Calu3 (cell line): Measurements from ENCODE around the gene VAC14. TPM values are rescaled to one million over a fixed set of nuclear protein-coding genes. Genes with fewer than 3 reads are reported as not detected.
A peak's percentile ranks its signal among the peaks of the same experiment; 100 is the strongest.

Experiments
- BruUV-seq: library from RNA; stranded (reverse); fragments of 400-500 nt; replicated peaks from 2 replicates; lab custom pipeline; 2021; lab: Mats Ljungman, UMichigan
- CTCF ChIA-PET: fragments of 300-600 bp; sonication (Branson Sonifier 250); formaldehyde crosslinking; loops from one replicate; lab custom pipeline; 2022; ENCODE audit warnings: antibody characterized with exemption; lab: Charles Lee
- DNase-seq: peaks from one replicate; pipeline ENCODE4 v3.0.0; 2022
- H3K27ac Mint-ChIP-seq: one replicate; pipeline ENCODE4 v1.8.0; 2022; ENCODE audit warnings: mixed read lengths; ENCODE audit not compliant: unreplicated experiment
- H3K27me3 Mint-ChIP-seq: one replicate; pipeline ENCODE4 v1.8.0; 2022; ENCODE audit warnings: mixed read lengths; ENCODE audit not compliant: unreplicated experiment
- H3K36me3 Mint-ChIP-seq: one replicate; pipeline ENCODE4 v1.8.0; 2022; ENCODE audit warnings: mild to moderate bottlenecking, moderate library complexity, mixed read lengths; ENCODE audit not compliant: insufficient read depth, unreplicated experiment
- H3K4me1 Mint-ChIP-seq: one replicate; pipeline ENCODE4 v1.8.0; 2022; ENCODE audit warnings: mild to moderate bottlenecking, low read depth, mixed read lengths; ENCODE audit not compliant: unreplicated experiment
- H3K4me3 Mint-ChIP-seq: one replicate; pipeline ENCODE4 v1.8.0; 2022; ENCODE audit warnings: mild to moderate bottlenecking, low read depth, moderate library complexity, mixed read lengths; ENCODE audit not compliant: unreplicated experiment
- H3K9me3 Mint-ChIP-seq: one replicate; pipeline ENCODE4 v1.8.0; 2022; ENCODE audit warnings: low read depth, mixed read lengths; ENCODE audit not compliant: unreplicated experiment
- CTCF ChIP-seq: fragments of 200-600 bp; IDR thresholded peaks from one replicate; pipeline ENCODE4 v1.8.0; 2022; ENCODE audit warnings: antibody characterized with exemption; ENCODE audit not compliant: unreplicated experiment
- intact Hi-C: fragments of 100-400 bp; cut with micrococcal nuclease; formaldehyde crosslinking; loops from one replicate; pipeline ENCODE4 v1.10.0; 2022; ENCODE audit not compliant: unreplicated experiment
- total RNA-seq: library from RNA; stranded (reverse); gene quantifications from 2 replicates; pipeline ENCODE4 v1.2.3, GENCODE V29; 2022

Gene VAC14
- total RNA-seq, 1 experiment from 2014 or later = 63.8 TPM

GRCh38 chr16:70764632-70765031 is 36.3 kb downstream of the VAC14 start:
- Mint-ChIP-seq H3K4me3 (no peak overlapping the region), H3K9me3 (no peaks in the 10 kb centered on the region), H3K36me3 (peaks cover 30% of the 10 kb centered on the region), H3K4me1 (peaks cover 34% of the 10 kb centered on the region), H3K27me3 (no peaks in the 10 kb centered on the region), H3K27ac (no peak overlapping the region)
- intact Hi-C loops = no loop called here
- CTCF ChIA-PET = interaction anchor here (0.7 kb wide), 1 partner anchor 232 kb away, joined by 3 read pairs; no protein-coding TSS in a partner anchor
- TF ChIP-seq CTCF = no peak
- no peak for DNase-seq
- BruUV-seq = no TSS peak

GRCh38 chr16:70760221-70760620 is 40.7 kb downstream of the VAC14 start:
- TF ChIP-seq CTCF = no peak
- no peak for DNase-seq
- H3K36me3 Mint-ChIP-seq = peaks cover 27% of the 10 kb centered on the region
- peak overlapping the region; percentile 48 for H3K4me3 Mint-ChIP-seq
- CTCF ChIA-PET = interaction anchor here (0.6 to 1.9 kb wide), 6 partner anchors 10 to 107 kb away, joined by 4 to 9 read pairs (median 6); no protein-coding TSS in a partner anchor
- H3K27me3 Mint-ChIP-seq = no peaks in the 10 kb centered on the region
- intact Hi-C loops = no loop called here
- H3K27ac Mint-ChIP-seq = peak overlapping the region; percentile 88
- no peaks in the 10 kb centered on the region for H3K9me3 Mint-ChIP-seq
- H3K4me1 Mint-ChIP-seq = peaks cover 17% of the 10 kb centered on the region
- BruUV-seq = no TSS peak

GRCh38 chr16:70759666-70760065 is 41.3 kb downstream of the VAC14 start:
- intact Hi-C loops = no loop called here

GRCh38 chr16:70758786-70759185 is 42.2 kb downstream of the VAC14 start:
- no peaks in the 10 kb centered on the region for H3K9me3 Mint-ChIP-seq
- CTCF ChIA-PET = no interaction called here
- H3K36me3 Mint-ChIP-seq = peaks cover 25% of the 10 kb centered on the region
- peaks cover 17% of the 10 kb centered on the region for H3K4me1 Mint-ChIP-seq
- H3K27me3 Mint-ChIP-seq = no peaks in the 10 kb centered on the region
- DNase-seq = no peak
- no TSS peak for BruUV-seq
- H3K27ac Mint-ChIP-seq = no peak overlapping the region
- no peak overlapping the region for H3K4me3 Mint-ChIP-seq
- intact Hi-C loops = no loop called here
- no peak for TF ChIP-seq CTCF

More at GRCh38 chr16:70759666-70760065, 41.3 kb downstream of the VAC14 start:
- no peak for DNase-seq
- no peak for TF ChIP-seq CTCF
- BruUV-seq = no TSS peak
- H3K4me3 Mint-ChIP-seq = no peak overlapping the region
- no peaks in the 10 kb centered on the region for H3K27me3 Mint-ChIP-seq
- peaks cover 25% of the 10 kb centered on the region for H3K36me3 Mint-ChIP-seq
- H3K9me3 Mint-ChIP-seq = no peaks in the 10 kb centered on the region
- no peak overlapping the region for H3K27ac Mint-ChIP-seq
- H3K4me1 Mint-ChIP-seq = peaks cover 17% of the 10 kb centered on the region
- CTCF ChIA-PET = interaction anchor here (0.9 kb wide), 1 partner anchor 10 kb away, joined by 6 read pairs; no protein-coding TSS in a partner anchor
